Measurements from ENCODE around the gene BACE1. TPM values are rescaled to one million over a fixed set of nuclear protein-coding genes. Genes with fewer than 3 reads are reported as not detected.
"Not testable (repeated sequence)": the region's sequence is repeated elsewhere in the genome, so short reads cannot be mapped to it uniquely, and the experiment has no call there.

The BACE1 gene
- total RNA-seq, 1 experiment from 2014 or later = 9.6 TPM

GRCh38 chr11:117278347-117278746, 37.7 kb downstream of the BACE1 start:
- ChIA-PET CTCF (no interaction called here), POLR2A (ENCODE audit: unreplicated experiment) (no interaction called here)
- Histone ChIP-seq H3K4me2 (no peak overlapping the region), H3K27me3 (ENCODE audit: insufficient read depth, low read depth) (no peaks in the 10 kb centered on the region), H4K20me1 (ENCODE audit: insufficient read depth) (no peaks in the 10 kb centered on the region), H3K79me2 (ENCODE audit: low read depth) (no peaks in the 10 kb centered on the region), H3K4me1 (replicated peaks; ENCODE audit: insufficient read depth) (no peaks in the 10 kb centered on the region), H3K4me3 (no peak overlapping the region), H2AFZ (no peak overlapping the region), H3K9me2 (ENCODE audit: insufficient read depth) (no peaks in the 10 kb centered on the region), H3F3A (ENCODE audit: insufficient read depth, low read depth) (no peaks in the 10 kb centered on the region), H3K36me3 (ENCODE audit: low read depth) (peaks cover 5% of the 10 kb centered on the region; the same call in 1 of the 2 replicates), H3K9me3 (ENCODE audit: insufficient read depth, low read depth) (no peaks in the 10 kb centered on the region), H3K27ac (no peak overlapping the region)
- no TSS peak for BruUV-seq (replicated peaks)
- intact Hi-C loops (cut with micrococcal nuclease; ENCODE audit: unreplicated experiment) = no loop called here
- no peak for DNase-seq
- TF ChIP-seq EZH2 (IDR thresholded peaks at IDR 0.05; ENCODE audit: low read depth) (no peak), CTCF (conservative IDR thresholded peaks at IDR 0.05) (no peak)

- Histone ChIP-seq H4K20me1 (ENCODE audit: insufficient read depth) (no peaks in the 10 kb centered on the region), H3K36me3 (ENCODE audit: low read depth) (no peaks in the 10 kb centered on the region), H3K4me1 (replicated peaks; ENCODE audit: insufficient read depth) (no peaks in the 10 kb centered on the region), H3K9me3 (ENCODE audit: insufficient read depth, low read depth) (no peaks in the 10 kb centered on the region), H3K4me3 (no peak overlapping the region), H3K27me3 (ENCODE audit: insufficient read depth, low read depth) (no peaks in the 10 kb centered on the region), H3K27ac (no peak overlapping the region), H3K79me2 (ENCODE audit: low read depth) (no peaks in the 10 kb centered on the region), H3K4me2 (no peak overlapping the region), H3F3A (ENCODE audit: insufficient read depth, low read depth) (no peaks in the 10 kb centered on the region), H2AFZ (no peak overlapping the region), H3K9me2 (ENCODE audit: insufficient read depth) (no peaks in the 10 kb centered on the region)
- intact Hi-C loops (cut with micrococcal nuclease; ENCODE audit: unreplicated experiment) = no loop called here
- POLR2A ChIA-PET (ENCODE audit: unreplicated experiment) = no interaction called here
- TF ChIP-seq EZH2 (IDR thresholded peaks at IDR 0.05; ENCODE audit: low read depth) (no peak), CTCF (conservative IDR thresholded peaks at IDR 0.05) (no peak)
- no peak for DNase-seq
- CTCF ChIA-PET = no interaction called here
- BruUV-seq (replicated peaks) = no TSS peak
Measured at GRCh38 chr11:117273550-117274289, 42.3 kb downstream of the BACE1 start.

GRCh38 chr11:117272175-117272574, 43.9 kb downstream of the BACE1 start:
- BruUV-seq (replicated peaks); H3K4me2 ChIP-seq; H3K4me1 ChIP-seq (replicated peaks; ENCODE audit: insufficient read depth); H4K20me1 ChIP-seq (ENCODE audit: insufficient read depth); H3K36me3 ChIP-seq (ENCODE audit: low read depth); H3K27ac ChIP-seq; H3K4me3 ChIP-seq; intact Hi-C loops (cut with micrococcal nuclease; ENCODE audit: unreplicated experiment); H3K27me3 ChIP-seq (ENCODE audit: insufficient read depth, low read depth); H3F3A ChIP-seq (ENCODE audit: insufficient read depth, low read depth); CTCF ChIA-PET; H3K9me2 ChIP-seq (ENCODE audit: insufficient read depth); H2AFZ ChIP-seq; H3K9me3 ChIP-seq (ENCODE audit: insufficient read depth, low read depth); DNase-seq; H3K79me2 ChIP-seq (ENCODE audit: low read depth): not testable (repeated sequence)
- POLR2A ChIA-PET (ENCODE audit: unreplicated experiment) = interaction anchor here (0.6 kb wide), 1 partner anchor 134 kb away, joined by 3 read pairs; no protein-coding TSS in a partner anchor

- no TSS peak for BruUV-seq (replicated peaks)
- POLR2A ChIA-PET (ENCODE audit: unreplicated experiment) = no interaction called here
Measured at GRCh38 chr11:117271208-117271607, 44.8 kb downstream of the BACE1 start.

More at GRCh38 chr11:117271208-117271607, 44.8 kb downstream of the BACE1 start:
- H3K9me2 ChIP-seq (ENCODE audit: insufficient read depth) = no peaks in the 10 kb centered on the region
- H3K79me2 ChIP-seq (ENCODE audit: low read depth) = no peaks in the 10 kb centered on the region
- CTCF ChIA-PET = no interaction called here
- no peak for TF ChIP-seq EZH2 (IDR thresholded peaks at IDR 0.05; ENCODE audit: low read depth)
- no peak for TF ChIP-seq CTCF (conservative IDR thresholded peaks at IDR 0.05)
- no peaks in the 10 kb centered on the region for H3K9me3 ChIP-seq (ENCODE audit: insufficient read depth, low read depth)
- H3K4me2 ChIP-seq = no peak overlapping the region
- intact Hi-C loops (cut with micrococcal nuclease; ENCODE audit: unreplicated experiment) = no loop called here
- H3K27ac ChIP-seq = no peak overlapping the region
- no peaks in the 10 kb centered on the region for H4K20me1 ChIP-seq (ENCODE audit: insufficient read depth)
- H3K27me3 ChIP-seq (ENCODE audit: insufficient read depth, low read depth) = no peaks in the 10 kb centered on the region
- H3K4me1 ChIP-seq (replicated peaks; ENCODE audit: insufficient read depth) = no peaks in the 10 kb centered on the region
- 0 out of 2 replicates have a peak, but pooled peaks cover 4% of the 10 kb centered on the region for H3K36me3 ChIP-seq (ENCODE audit: low read depth)
- no peak for DNase-seq
- no peak overlapping the region for H3K4me3 ChIP-seq
- H2AFZ ChIP-seq = no peak overlapping the region
- H3F3A ChIP-seq (ENCODE audit: insufficient read depth, low read depth) = no peaks in the 10 kb centered on the region

Measured in PC-9 (cell line).